Stimulated activated CD8-positive, alpha-beta memory T cell treated with anti-CD3 and anti-CD28 coated beads, Interleukin-12 subunit alpha, Interleukin-12 subunit beta, amount 100 ng/mL, for 24 hours (primary cell): ENCODE measurements around the gene RETREG1.
"Not testable (repeated sequence)": the region's sequence is repeated elsewhere in the genome, so short reads cannot be mapped to it uniquely, and the experiment has no call there.

Experiments
- DNase-seq: peaks from one replicate; pipeline ENCODE4 v3.0.0-alpha.2; 2020; ENCODE audit errors: extremely low read depth

RETREG1 gene

DNA sequence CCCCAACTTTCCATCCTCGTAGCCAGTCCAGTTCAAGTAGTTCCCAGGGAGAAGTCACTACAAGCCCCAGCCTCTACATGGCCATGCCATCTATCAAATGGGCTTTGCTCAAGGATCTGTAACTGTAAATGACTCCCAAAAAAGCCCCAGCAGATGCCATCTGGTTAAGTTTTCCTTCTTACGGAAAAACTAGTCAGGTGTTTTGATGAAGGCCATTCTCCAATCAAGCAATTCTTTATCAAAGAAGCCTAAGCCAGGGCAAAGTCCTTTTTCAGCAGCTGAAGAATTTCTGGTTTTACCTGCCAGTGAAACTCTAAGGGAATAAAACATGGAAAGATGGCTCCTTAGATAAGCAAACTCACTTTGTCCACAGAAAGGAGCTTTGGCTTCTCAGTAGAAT is 129.3 kb downstream of the RETREG1 start:
- no peak for DNase-seq

- DNase-seq: no peak
Measured at GRCh38 chr5:16486711-16487111, 130.1 kb downstream of the RETREG1 start.

DNA sequence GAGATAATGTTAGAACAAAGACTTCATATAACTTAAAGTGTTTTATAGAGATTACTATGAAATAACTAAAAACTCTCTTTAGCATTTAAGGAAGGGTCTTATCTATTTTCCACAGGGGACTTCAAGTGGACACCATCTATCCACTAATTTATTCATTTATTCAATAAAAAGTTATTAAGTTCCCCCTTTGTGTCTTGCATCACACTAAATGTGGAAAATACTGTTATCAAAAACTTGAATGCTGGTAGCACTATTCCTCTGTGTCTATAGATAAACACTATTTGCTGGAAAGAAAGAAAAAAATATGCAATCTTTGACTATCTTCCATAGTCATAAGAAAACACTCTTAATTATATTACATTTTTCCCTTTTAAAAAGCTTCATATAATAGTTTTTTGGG is 131.1 kb downstream of the RETREG1 start:
- DNase-seq: no peak

- no peak for DNase-seq
Measured at GRCh38 chr5:16484081-16484480, 132.7 kb downstream of the RETREG1 start.

DNA sequence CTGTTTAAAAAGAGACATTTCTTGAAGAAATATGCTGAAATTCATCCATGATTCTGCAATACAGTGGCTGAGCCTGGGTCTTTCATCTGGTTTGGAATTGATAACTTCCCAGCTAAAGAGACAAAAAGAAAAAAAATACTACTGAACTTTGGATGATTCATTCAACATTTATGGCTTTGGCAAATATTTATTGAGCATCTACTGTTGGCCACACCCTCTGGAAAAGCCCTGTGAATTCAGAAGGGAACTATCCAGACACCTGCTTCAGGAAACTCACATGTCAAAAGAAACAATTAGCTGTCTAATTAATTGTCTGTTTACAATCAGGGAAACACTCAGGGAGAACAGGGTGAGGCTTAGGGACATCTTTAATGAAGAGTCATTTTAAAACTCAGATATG is 133.4 kb downstream of the RETREG1 start:
- no peak for DNase-seq

DNA sequence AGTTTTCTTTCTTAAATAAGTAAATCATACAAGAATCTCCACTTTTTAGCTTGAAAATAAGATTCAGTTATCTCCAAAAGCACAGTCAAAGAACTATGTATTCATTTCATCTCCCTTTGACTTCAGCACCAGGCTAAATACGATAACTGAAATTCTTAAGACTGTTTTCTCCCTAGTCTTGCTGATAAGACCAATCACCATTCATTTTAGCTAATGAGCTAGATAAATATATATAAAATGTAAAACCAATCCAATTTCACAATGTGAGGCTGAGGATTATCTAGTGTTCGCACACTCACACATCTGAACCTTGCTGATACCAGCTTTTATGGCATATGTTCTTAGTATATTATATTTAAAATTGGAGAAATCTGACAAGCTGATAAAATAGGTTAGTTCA is 133.9 kb downstream of the RETREG1 start:
- DNase-seq: no peak

GRCh38 chr5:16480821-16481538 is 135.8 kb downstream of the RETREG1 start:
- DNase-seq: no peak

DNA sequence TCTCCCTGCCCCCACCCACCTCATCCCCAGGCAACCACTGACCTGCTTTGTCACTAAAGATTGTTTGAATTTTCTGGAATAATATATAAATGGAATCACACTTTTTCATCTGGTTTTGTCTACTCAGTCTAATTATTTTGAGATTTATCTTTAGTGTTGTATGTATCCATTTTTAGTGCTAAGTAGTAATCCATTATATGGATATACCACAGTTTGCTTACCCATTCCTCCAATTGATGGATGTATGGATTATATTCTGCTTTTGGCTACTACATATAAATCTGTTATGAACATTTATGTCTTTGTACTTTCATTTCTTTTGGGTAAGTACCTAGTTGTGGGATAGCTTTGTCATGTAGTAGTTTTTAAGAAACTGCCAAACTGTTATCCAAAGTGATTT is 136.7 kb downstream of the RETREG1 start:
- DNase-seq: no peak

- DNase-seq: no peak
Measured at GRCh38 chr5:16477541-16477940, 139.3 kb downstream of the RETREG1 start.

- not testable (repeated sequence) for DNase-seq
Measured at GRCh38 chr5:16476417-16476816, 140.4 kb downstream of the RETREG1 start.

GRCh38 chr5:16471387-16471786 is 145.4 kb downstream of the RETREG1 start:
- DNase-seq: no peak

DNA sequence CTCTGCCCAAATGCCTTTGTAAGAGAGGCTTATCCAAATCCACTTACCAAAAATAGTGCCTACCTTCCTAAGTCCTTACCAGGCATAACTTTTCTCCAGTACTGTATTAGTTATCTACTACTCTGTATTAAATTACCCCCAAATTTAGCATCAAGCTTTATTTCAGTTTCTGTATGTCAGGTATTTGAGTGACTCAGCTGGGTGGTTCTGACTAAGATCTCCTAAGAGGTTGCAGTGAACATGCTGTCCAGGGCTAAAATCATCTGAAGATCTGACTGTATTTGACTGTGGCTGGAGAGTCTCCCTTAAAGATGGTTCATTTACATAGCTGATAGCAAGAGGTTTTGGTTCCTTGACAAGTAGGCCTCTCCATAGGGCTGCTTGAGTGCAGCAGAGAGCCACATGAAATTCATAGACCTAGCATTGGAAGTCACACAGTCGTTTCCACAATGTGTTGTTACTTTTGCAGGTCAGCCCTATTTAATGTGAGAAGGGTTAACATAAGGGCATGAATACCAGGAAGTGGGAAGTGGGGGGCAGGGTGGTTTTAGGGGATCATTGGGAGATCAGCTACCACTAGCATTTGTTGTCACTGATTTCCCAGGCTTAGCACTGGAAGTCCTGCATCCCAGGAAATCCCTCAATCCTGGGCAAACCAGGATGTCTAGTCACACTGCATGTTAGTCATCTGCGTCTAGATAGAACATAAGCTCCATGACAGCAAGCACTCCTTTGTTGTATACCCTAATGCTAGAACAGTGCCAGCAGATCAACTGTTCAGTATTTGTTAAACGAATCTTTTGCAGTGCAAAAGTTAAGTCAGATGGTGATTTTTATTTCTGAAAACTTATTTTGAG is 149.2 kb downstream of the RETREG1 start:
- DNase-seq: no peak

GRCh38 chr5:16465544-16466432 is 151.0 kb downstream of the RETREG1 start, which contains the start of gene ZNF622:
Gene ZNF622 (minus strand): TSS chr5:16465800. CDS start chr5:16465665, 135 bp downstream.
- peak; percentile 71 for DNase-seq

GRCh38 chr5:16464664-16465543 is 151.9 kb downstream of the RETREG1 start:
- no peak for DNase-seq

DNA sequence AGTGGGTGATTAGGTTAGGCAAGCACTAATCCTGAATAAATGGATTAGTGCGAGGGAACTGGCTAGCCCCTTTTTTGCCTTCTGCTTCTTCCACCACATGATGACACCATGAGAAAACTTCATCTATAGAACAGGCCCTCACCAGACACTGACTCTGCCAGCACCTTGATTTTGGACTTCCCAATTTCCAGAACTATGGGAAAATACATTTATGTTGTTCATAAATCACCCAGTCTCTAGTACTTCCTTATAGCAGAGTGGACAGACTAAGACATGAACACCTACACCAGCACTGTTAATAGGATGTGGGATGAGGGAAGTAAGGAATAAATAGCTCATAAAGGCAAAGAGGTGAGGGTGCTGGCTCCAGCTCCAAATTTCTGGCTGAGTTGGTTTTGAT is 152.6 kb downstream of the RETREG1 start:
- no peak for DNase-seq

GRCh38 chr5:16461782-16462181 is 155.0 kb downstream of the RETREG1 start:
- no peak for DNase-seq

- no peak for DNase-seq
Measured at GRCh38 chr5:16461026-16461425, 155.8 kb downstream of the RETREG1 start.

GRCh38 chr5:16459451-16459850 is 157.3 kb downstream of the RETREG1 start:
- no peak for DNase-seq

DNA sequence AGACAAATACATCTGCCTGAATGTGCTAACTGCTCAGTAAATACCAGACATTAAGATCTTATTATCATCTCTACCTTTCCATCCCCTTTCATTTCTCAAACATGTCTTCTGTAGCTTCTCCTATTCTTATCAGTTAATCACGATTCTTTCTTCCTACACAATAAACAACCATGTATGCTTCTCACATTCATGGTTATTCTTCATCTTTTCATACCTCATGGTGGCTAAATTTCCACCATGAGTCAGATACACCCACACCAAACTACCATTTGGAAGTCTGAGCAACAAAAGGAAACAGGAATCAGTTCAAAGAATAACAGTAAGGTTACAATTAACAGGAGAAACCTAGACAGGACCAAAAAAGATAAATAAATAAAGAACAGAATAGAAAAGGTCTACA is 158.9 kb downstream of the RETREG1 start:
- no peak for DNase-seq

GRCh38 chr5:16457451-16457850 is 159.3 kb downstream of the RETREG1 start:
- no peak for DNase-seq
